K562 (cell line): ENCODE data around the gene SLC24A4. TPM values are rescaled to one million over a fixed set of nuclear protein-coding genes. Genes with fewer than 3 reads are reported as not detected.

Source experiments
- CEBPB ChIP-seq: fragments of 450-650 bp; IDR thresholded peaks from 2 replicates; pipeline ENCODE4 v1.6.1; 2016; ENCODE audit warnings: missing genetic modification characterization, missing compliant biosample characterization
- CHD2 ChIP-seq: IDR thresholded peaks from 2 replicates; pipeline ENCODE4 v1.6.1; 2011; ENCODE audit warnings: low read depth, low read length
- CREB5 ChIP-seq: fragments of 250-450 bp; sonication (Bioruptor Pico); IDR thresholded peaks from 2 replicates; pipeline ENCODE4 v1.5.0; 2020; ENCODE audit warnings: mild to moderate bottlenecking
- EHMT2 ChIP-seq: fragments of 450-650 bp; IDR thresholded peaks from 2 replicates; pipeline ENCODE4 v1.6.1; 2018; ENCODE audit warnings: antibody characterized with exemption
- SMARCB1 ChIP-seq: IDR thresholded peaks from 2 replicates; pipeline ENCODE4 v1.6.1; 2011; ENCODE audit warnings: improper control_type of control experiment, low read depth; ENCODE audit not compliant: insufficient read length
- TEAD1 ChIP-seq, 2 experiments: fragments of 450-650 bp in 1 of 2; sonication (generic) in 1 of 2; formaldehyde crosslinking; IDR thresholded peaks; 2 replicates each; pipeline versions ENCODE4 v1.4.0 to v1.8.0; 2020 to 2022; ENCODE audit warnings: mild to moderate bottlenecking in 2 of 2, missing genetic modification reagents in 1 of 2
- polyA plus RNA-seq, 8 experiments: library from polyadenylated mRNA; depleted of rRNA in 4 of 8; stranded (reverse) in 5 of 8; unstranded in 3 of 8; fragments of >200 nt; fragmentation: Nextera tagmentation in 2 of 8; fragmentation: Illumina TruSeq in 1 of 8; extraction: Ambion mirVana in 2 of 8; extraction: Trizol in 1 of 8; gene quantifications; 2 replicates each; pipeline versions ENCODE4 v1.2.1 to v1.2.3, GENCODE V29; 2011 to 2014; ENCODE audit warnings: inconsistent platforms in 1 of 8, missing spikeins in 1 of 8
- total RNA-seq, 7 experiments: library from RNA; depleted of rRNA in 6 of 7; stranded (reverse); fragments of >200 nt in 6 of 7; fragmentation: Illumina TruSeq in 2 of 7; extraction: Trizol in 2 of 7; gene quantifications; 2 replicates each; pipeline versions ENCODE4 v1.2.1 to v1.2.3, GENCODE V29; 2011 to 2021; ENCODE audit warnings: low replicate concordance in 1 of 7
- TF ChIP-seq, protein P1 (sequence below): fragments of 200-800 bp; sonication (Bioruptor generic); IDR thresholded peaks from 2 replicates; pipeline ENCODE4 v1.6.1; 2017; ENCODE audit warnings: missing genetic modification characterization, missing compliant biosample characterization
- TF ChIP-seq, protein P2 (sequence below), 2 experiments: fragments of 450-650 bp in 1 of 2; sonication (generic) in 1 of 2; formaldehyde crosslinking in 1 of 2; IDR thresholded peaks; 2 replicates each; pipeline versions ENCODE4 v1.7.1 to v1.9.0; 2016 to 2022; ENCODE audit warnings: inconsistent platforms in 1 of 2, mild to moderate bottlenecking in 1 of 2, missing genetic modification reagents in 1 of 2

The SLC24A4 gene
- total and polyA plus RNA-seq, 9 of the 15 experiments (the other 6 are each of a cell fraction or from before 2014, with no cell fraction given), result not detected

DNA sequence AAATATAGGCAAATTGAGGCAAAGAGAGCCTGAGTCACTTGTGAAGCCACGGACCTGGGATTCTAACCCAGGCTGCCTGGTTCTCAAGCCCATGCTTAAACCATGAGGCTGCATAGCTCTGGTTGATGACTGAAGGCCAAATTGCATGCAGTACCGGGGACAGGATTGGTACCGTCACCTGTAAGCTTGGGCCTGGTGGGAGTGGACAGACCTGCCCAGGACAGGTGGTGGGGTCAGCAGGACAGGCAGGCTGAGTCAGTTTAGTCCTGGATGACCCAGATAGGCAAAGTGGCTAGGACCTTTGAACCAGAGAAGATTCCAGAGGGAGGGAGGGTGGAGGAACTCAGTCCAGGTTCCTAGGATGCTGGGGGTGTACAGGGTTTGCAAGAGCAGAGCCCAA lies 216.5 kb downstream of the SLC24A4 start (continued):
- TF ChIP-seq CREB5 (CRISPR knock-in tag) (no peak), CHD2 (no peak), SMARCB1 (no peak), EHMT2 (no peak), TEAD1 (CRISPR knock-in tag; IDR thresholded peaks at IDR 0.05) (no peak), CEBPB (no peak)
- TF ChIP-seq, protein P1, sequence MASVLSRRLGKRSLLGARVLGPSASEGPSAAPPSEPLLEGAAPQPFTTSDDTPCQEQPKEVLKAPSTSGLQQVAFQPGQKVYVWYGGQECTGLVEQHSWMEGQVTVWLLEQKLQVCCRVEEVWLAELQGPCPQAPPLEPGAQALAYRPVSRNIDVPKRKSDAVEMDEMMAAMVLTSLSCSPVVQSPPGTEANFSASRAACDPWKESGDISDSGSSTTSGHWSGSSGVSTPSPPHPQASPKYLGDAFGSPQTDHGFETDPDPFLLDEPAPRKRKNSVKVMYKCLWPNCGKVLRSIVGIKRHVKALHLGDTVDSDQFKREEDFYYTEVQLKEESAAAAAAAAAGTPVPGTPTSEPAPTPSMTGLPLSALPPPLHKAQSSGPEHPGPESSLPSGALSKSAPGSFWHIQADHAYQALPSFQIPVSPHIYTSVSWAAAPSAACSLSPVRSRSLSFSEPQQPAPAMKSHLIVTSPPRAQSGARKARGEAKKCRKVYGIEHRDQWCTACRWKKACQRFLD, result no peak
- TF ChIP-seq, protein P2, sequence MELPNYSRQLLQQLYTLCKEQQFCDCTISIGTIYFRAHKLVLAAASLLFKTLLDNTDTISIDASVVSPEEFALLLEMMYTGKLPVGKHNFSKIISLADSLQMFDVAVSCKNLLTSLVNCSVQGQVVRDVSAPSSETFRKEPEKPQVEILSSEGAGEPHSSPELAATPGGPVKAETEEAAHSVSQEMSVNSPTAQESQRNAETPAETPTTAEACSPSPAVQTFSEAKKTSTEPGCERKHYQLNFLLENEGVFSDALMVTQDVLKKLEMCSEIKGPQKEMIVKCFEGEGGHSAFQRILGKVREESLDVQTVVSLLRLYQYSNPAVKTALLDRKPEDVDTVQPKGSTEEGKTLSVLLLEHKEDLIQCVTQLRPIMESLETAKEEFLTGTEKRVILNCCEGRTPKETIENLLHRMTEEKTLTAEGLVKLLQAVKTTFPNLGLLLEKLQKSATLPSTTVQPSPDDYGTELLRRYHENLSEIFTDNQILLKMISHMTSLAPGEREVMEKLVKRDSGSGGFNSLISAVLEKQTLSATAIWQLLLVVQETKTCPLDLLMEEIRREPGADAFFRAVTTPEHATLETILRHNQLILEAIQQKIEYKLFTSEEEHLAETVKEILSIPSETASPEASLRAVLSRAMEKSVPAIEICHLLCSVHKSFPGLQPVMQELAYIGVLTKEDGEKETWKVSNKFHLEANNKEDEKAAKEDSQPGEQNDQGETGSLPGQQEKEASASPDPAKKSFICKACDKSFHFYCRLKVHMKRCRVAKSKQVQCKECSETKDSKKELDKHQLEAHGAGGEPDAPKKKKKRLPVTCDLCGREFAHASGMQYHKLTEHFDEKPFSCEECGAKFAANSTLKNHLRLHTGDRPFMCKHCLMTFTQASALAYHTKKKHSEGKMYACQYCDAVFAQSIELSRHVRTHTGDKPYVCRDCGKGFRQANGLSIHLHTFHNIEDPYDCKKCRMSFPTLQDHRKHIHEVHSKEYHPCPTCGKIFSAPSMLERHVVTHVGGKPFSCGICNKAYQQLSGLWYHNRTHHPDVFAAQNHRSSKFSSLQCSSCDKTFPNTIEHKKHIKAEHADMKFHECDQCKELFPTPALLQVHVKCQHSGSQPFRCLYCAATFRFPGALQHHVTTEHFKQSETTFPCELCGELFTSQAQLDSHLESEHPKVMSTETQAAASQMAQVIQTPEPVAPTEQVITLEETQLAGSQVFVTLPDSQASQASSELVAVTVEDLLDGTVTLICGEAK (IDR thresholded peaks at IDR 0.05), result no peak
- TF ChIP-seq, protein P2 (CRISPR knock-in tag; IDR thresholded peaks at IDR 0.05), result no peak
